DOHH2 (cell line): ENCODE measurements around the gene PCTP.

Source experiments
- EZH2phosphoT487 ChIP-seq: fragments of 200-600 bp; sonication (generic); IDR thresholded peaks from 2 replicates; pipeline ENCODE4 v1.6.1; 2017; ENCODE audit warnings: borderline replicate concordance, mild to moderate bottlenecking, antibody characterized with exemption, low read length, moderate library complexity, mixed read lengths
- TF ChIP-seq, protein P1 (sequence below): fragments of 200-600 bp; sonication (generic); IDR thresholded peaks from one replicate; pipeline ENCODE4 v1.5.1; 2014; ENCODE audit warnings: antibody characterized with exemption, mild to moderate bottlenecking, low read depth, low read length; ENCODE audit not compliant: poor library complexity, severe bottlenecking

DNA sequence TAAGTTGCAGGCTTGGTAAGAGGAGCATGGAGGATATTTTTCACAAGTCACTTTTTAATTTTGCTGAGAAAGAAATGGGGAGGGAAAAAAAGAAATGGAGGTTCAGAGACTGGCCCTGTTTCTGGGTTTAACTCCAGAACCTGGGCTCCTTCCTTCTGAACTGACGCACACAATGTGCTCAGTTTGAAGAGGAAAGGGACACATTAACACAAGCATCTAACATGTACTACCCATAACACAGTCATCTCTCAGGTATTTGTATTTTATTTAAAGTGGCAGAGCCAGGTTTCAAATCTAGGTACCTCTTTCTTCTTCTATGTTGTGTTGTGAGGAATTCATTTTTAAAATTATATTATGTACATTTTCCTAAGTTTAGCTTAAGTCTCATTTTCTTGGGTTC, 22.9 kb upstream of the PCTP start:
- TF ChIP-seq, protein P1, sequence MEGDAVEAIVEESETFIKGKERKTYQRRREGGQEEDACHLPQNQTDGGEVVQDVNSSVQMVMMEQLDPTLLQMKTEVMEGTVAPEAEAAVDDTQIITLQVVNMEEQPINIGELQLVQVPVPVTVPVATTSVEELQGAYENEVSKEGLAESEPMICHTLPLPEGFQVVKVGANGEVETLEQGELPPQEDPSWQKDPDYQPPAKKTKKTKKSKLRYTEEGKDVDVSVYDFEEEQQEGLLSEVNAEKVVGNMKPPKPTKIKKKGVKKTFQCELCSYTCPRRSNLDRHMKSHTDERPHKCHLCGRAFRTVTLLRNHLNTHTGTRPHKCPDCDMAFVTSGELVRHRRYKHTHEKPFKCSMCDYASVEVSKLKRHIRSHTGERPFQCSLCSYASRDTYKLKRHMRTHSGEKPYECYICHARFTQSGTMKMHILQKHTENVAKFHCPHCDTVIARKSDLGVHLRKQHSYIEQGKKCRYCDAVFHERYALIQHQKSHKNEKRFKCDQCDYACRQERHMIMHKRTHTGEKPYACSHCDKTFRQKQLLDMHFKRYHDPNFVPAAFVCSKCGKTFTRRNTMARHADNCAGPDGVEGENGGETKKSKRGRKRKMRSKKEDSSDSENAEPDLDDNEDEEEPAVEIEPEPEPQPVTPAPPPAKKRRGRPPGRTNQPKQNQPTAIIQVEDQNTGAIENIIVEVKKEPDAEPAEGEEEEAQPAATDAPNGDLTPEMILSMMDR = no peak
- TF ChIP-seq EZH2phosphoT487 = no peak
